WTC11 (cell line): ENCODE results near the gene ANKRD11.

Source experiments
- ATF3 ChIP-seq: sonication (generic); formaldehyde crosslinking; conservative IDR thresholded peaks from 2 replicates; pipeline ENCODE4 v1.8.1; 2022; ENCODE audit warnings: mild to moderate bottlenecking, missing genetic modification reagents
- CTCF ChIP-seq: fragments of 200-600 bp; IDR thresholded peaks from 2 replicates; pipeline ENCODE4 v1.8.0; 2022; ENCODE audit warnings: antibody characterized with exemption
- E2F5 ChIP-seq: sonication (generic); formaldehyde crosslinking; IDR thresholded peaks from 2 replicates; pipeline ENCODE4 v1.8.1; 2022; ENCODE audit warnings: mild to moderate bottlenecking, moderate library complexity, missing genetic modification reagents
- FOXJ3 ChIP-seq: sonication (generic); formaldehyde crosslinking; IDR thresholded peaks from 2 replicates; pipeline ENCODE4 v1.9.0; 2021; ENCODE audit warnings: missing genetic modification reagents, mild to moderate bottlenecking, borderline replicate concordance
- FOXP4 ChIP-seq: sonication (generic); formaldehyde crosslinking; IDR thresholded peaks from 2 replicates; pipeline ENCODE4 v1.8.0; 2022; ENCODE audit warnings: mild to moderate bottlenecking, missing genetic modification reagents
- MAX ChIP-seq: sonication (generic); formaldehyde crosslinking; IDR thresholded peaks from 2 replicates; pipeline ENCODE4 v1.8.0; 2022; ENCODE audit warnings: mild to moderate bottlenecking, missing genetic modification reagents
- NFYB ChIP-seq: sonication (generic); formaldehyde crosslinking; conservative IDR thresholded peaks from 2 replicates; pipeline ENCODE4 v1.8.0; 2022; ENCODE audit warnings: low read depth, missing genetic modification reagents
- NR1H2 ChIP-seq: sonication (generic); formaldehyde crosslinking; IDR thresholded peaks from 2 replicates; pipeline ENCODE4 v1.9.0; 2021; ENCODE audit warnings: mild to moderate bottlenecking, moderate library complexity, missing genetic modification reagents
- NR2C2 ChIP-seq: sonication (generic); formaldehyde crosslinking; IDR thresholded peaks from 2 replicates; pipeline ENCODE4 v1.8.0; 2022; ENCODE audit warnings: mild to moderate bottlenecking, missing genetic modification reagents
- NR3C1 ChIP-seq: sonication (generic); formaldehyde crosslinking; conservative IDR thresholded peaks from 2 replicates; pipeline ENCODE4 v1.8.1; 2023; ENCODE audit warnings: low read depth, mild to moderate bottlenecking, missing genetic modification reagents
- PREB ChIP-seq: sonication (generic); formaldehyde crosslinking; IDR thresholded peaks from 2 replicates; pipeline ENCODE4 v1.8.1; 2022; ENCODE audit warnings: mild to moderate bottlenecking, missing genetic modification reagents, moderate library complexity, borderline replicate concordance
- SP1 ChIP-seq: sonication (generic); formaldehyde crosslinking; conservative IDR thresholded peaks from 2 replicates; pipeline ENCODE4 v1.8.1; 2022; ENCODE audit warnings: missing genetic modification reagents
- TCF7 ChIP-seq: sonication (generic); formaldehyde crosslinking; IDR thresholded peaks from 2 replicates; pipeline ENCODE4 v1.8.0; 2022; ENCODE audit warnings: mild to moderate bottlenecking, low read depth, missing genetic modification reagents, moderate library complexity
- USF2 ChIP-seq: sonication (generic); formaldehyde crosslinking; IDR thresholded peaks from 2 replicates; pipeline ENCODE4 v1.8.1; 2023; ENCODE audit warnings: mild to moderate bottlenecking, missing genetic modification reagents, moderate library complexity

- TF ChIP-seq NR2C2 = no peak
- no peak for TF ChIP-seq NFYB (CRISPR knock-in tag)
- TF ChIP-seq CTCF = no peak
- TF ChIP-seq MAX (CRISPR knock-in tag) = no peak
- TF ChIP-seq TCF7 = no peak
- TF ChIP-seq USF2 (CRISPR knock-in tag) = no peak
- no peak for TF ChIP-seq FOXP4
- no peak for TF ChIP-seq PREB (CRISPR knock-in tag)
- no peak for TF ChIP-seq NR1H2 (CRISPR knock-in tag)
- TF ChIP-seq E2F5 = no peak
- no peak for TF ChIP-seq FOXJ3 (CRISPR knock-in tag)
- no peak for TF ChIP-seq ATF3
- TF ChIP-seq NR3C1 (CRISPR knock-in tag) = no peak
- TF ChIP-seq SP1 (CRISPR knock-in tag) = no peak
These were observed 73.0 kb downstream of the ANKRD11 start for GRCh38 chr16:89417352-89417751.
